Neuronal stem cell (in vitro differentiated cells): ENCODE data around the gene PTPRD.

Experiments
- DNase-seq: peaks from one replicate; pipeline ENCODE4 v3.0.0-alpha.2; 2013; ENCODE audit warnings: low spot score
- H2AFZ ChIP-seq: one replicate; pipeline ENCODE4 v1.6.1; 2013; ENCODE audit warnings: mild to moderate bottlenecking, low read length, inconsistent platforms
- H2AK5ac ChIP-seq: 2 replicates; pipeline ENCODE4 v1.6.1; 2013; ENCODE audit warnings: low read depth, mild to moderate bottlenecking, inconsistent platforms, low read length, moderate library complexity, mixed read lengths
- H2BK120ac ChIP-seq: 2 replicates; pipeline ENCODE4 v1.6.1; 2013; ENCODE audit warnings: low read depth, mild to moderate bottlenecking, inconsistent platforms, low read length, moderate library complexity, mixed read lengths
- H2BK12ac ChIP-seq: one replicate; pipeline ENCODE4 v1.6.1; 2013; ENCODE audit warnings: low read length, inconsistent platforms
- H2BK15ac ChIP-seq: 2 replicates; pipeline ENCODE4 v1.6.1; 2013; ENCODE audit warnings: mild to moderate bottlenecking, low read length, inconsistent platforms, mixed read lengths
- H2BK5ac ChIP-seq: one replicate; pipeline ENCODE4 v1.6.1; 2013; ENCODE audit warnings: inconsistent platforms, mild to moderate bottlenecking, low read length, moderate library complexity
- H3K14ac ChIP-seq: one replicate; pipeline ENCODE4 v1.6.1; 2013; ENCODE audit warnings: low read length, inconsistent platforms
- H3K18ac ChIP-seq: 2 replicates; pipeline ENCODE4 v1.6.1; 2013; ENCODE audit warnings: low read length, inconsistent platforms
- H3K23ac ChIP-seq: 2 replicates; pipeline ENCODE4 v1.6.1; 2013; ENCODE audit warnings: low read depth, mild to moderate bottlenecking, mixed read lengths, low read length, inconsistent platforms; ENCODE audit not compliant: poor library complexity
- H3K27ac ChIP-seq: replicated peaks from 3 replicates; pipeline ENCODE4 v1.5.1; 2013; ENCODE audit warnings: low read length, inconsistent platforms
- H3K27me3 ChIP-seq, 3 experiments: 2 replicates each; pipeline ENCODE4 v1.6.1; 2013; ENCODE audit warnings: low read length in 3 of 3, mild to moderate bottlenecking in 2 of 3, inconsistent platforms in 1 of 3, low read depth in 1 of 3, mixed read lengths in 1 of 3, moderate library complexity in 1 of 3; ENCODE audit not compliant: control insufficient read depth in 3 of 3, insufficient read depth in 3 of 3
- H3K36me3 ChIP-seq, 2 donors: replicated peaks in 1 of 2; 2 replicates each; pipeline ENCODE4 v1.6.1; 2013; ENCODE audit warnings: low read length in 2 of 2; ENCODE audit not compliant: control insufficient read depth in 2 of 2, insufficient read depth in 2 of 2
- H3K4ac ChIP-seq: 2 replicates; pipeline ENCODE4 v1.6.1; 2013; ENCODE audit warnings: inconsistent platforms, mild to moderate bottlenecking, low read length, moderate library complexity
- H3K4me1 ChIP-seq, 2 donors: 1 replicate in 1 of 2; 2 replicates in 1 of 2; pipeline ENCODE4 v1.6.1; 2013; ENCODE audit warnings: low read length in 2 of 2, low read depth in 1 of 2; ENCODE audit not compliant: control insufficient read depth in 2 of 2, insufficient read depth in 1 of 2
- H3K4me2 ChIP-seq: one replicate; pipeline ENCODE4 v1.6.1; 2013; ENCODE audit warnings: mild to moderate bottlenecking, low read length, inconsistent platforms; ENCODE audit not compliant: insufficient read depth, poor library complexity, severe bottlenecking
- H3K4me3 ChIP-seq, 2 donors: 2 replicates each; pipeline ENCODE4 v1.5.1; 2013; ENCODE audit warnings: low read length in 2 of 2, mild to moderate bottlenecking in 2 of 2, inconsistent platforms in 1 of 2, moderate library complexity in 1 of 2
- H3K79me1 ChIP-seq: one replicate; pipeline ENCODE4 v1.6.1; 2013; ENCODE audit warnings: low read depth, mild to moderate bottlenecking, inconsistent platforms, low read length, moderate library complexity
- H3K9ac ChIP-seq: one replicate; pipeline ENCODE4 v1.6.1; 2013; ENCODE audit warnings: mild to moderate bottlenecking, low read depth, low read length, inconsistent platforms; ENCODE audit not compliant: poor library complexity
- H3K9me3 ChIP-seq, 2 donors: replicated peaks in 1 of 2; 2 replicates each; pipeline versions ENCODE3 to v1.6.1; 2013; ENCODE audit warnings: low read length in 2 of 2, mild to moderate bottlenecking in 2 of 2, inconsistent platforms in 1 of 2, low read depth in 1 of 2, mixed read lengths in 1 of 2, moderate library complexity in 1 of 2; ENCODE audit not compliant: control insufficient read depth in 2 of 2, insufficient read depth in 1 of 2
- H4K8ac ChIP-seq: one replicate; pipeline ENCODE4 v1.6.1; 2013; ENCODE audit warnings: low read depth, mild to moderate bottlenecking, inconsistent platforms, low read length, moderate library complexity
- H4K91ac ChIP-seq: one replicate; pipeline ENCODE4 v1.6.1; 2013; ENCODE audit warnings: low read length, low read depth, mild to moderate bottlenecking, inconsistent platforms; ENCODE audit not compliant: poor library complexity
- WGBS, 2 donors: extraction: QIAGEN DNeasy Blood & Tissue Kit; methylation state at CpG; one replicate each; pipeline ENCODE4 v1.1.7; 2013; ENCODE audit warnings: missing lambda C conversion rate in 2 of 2, mixed read lengths in 1 of 2; ENCODE audit not compliant: insufficient read length in 2 of 2, insufficient replicate concordance in 1 of 2; ENCODE audit errors: extremely low coverage in 2 of 2; 5-methylcytosine and 5-hydroxymethylcytosine counted together

Gene PTPRD

DNA sequence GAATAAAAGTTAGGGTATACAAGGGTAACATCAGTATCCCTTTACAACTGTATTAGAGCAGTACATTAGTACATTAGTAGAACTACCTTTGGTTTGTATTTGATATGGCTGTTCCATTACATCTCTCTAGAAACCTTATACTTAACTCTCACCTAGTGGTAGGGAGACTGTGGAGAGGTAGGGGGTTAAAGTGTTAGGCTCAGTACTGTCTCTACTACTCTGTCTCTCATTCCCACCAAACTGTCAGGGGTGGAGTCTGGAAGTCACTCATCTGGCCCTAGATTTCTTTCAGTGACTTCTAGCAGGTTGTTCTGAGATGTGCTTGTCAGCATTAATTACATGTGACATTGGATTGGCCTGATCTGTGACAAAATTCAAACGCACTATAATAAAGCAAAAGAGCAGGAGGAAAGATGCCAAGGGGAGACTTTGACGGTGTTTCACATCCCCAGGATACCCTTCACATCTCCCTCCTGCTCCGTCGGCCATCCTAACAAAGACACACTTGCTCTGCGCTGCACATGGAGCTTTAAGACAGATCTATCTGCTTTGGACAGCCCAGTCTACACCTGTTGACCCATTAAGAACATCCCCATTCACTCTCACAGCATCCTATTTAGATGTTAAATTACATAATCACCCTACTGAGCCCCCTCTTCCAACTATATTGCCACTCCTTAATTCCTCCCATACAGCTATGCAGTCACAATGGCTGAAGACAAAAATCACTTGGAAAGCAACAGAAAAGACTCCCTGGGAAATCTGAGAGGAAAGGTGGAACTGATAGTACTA, 1770.2 kb downstream of the PTPRD start:
- Histone ChIP-seq H3K79me1 (peaks cover 2% of the 10 kb centered on the region), H2BK5ac (no peak overlapping the region), H3K9me3 (peaks cover 0 to 19% of the 10 kb centered on the region in 2 donors), H3K4ac (no peak overlapping the region), H2AK5ac (no peak overlapping the region), H3K23ac (no peak overlapping the region), H2BK120ac (no peak overlapping the region), H3K4me3 (no peak overlapping the region), H3K14ac (no peak overlapping the region), H4K91ac (no peak overlapping the region), H2BK15ac (no peak overlapping the region), H2AFZ (no peak overlapping the region), H2BK12ac (no peak overlapping the region), H3K27ac (no peak overlapping the region), H4K8ac (no peak overlapping the region), H3K4me2 (no peak overlapping the region), H3K27me3 (no peaks in the 10 kb centered on the region), H3K9ac (no peak overlapping the region), H3K36me3 (peaks cover 0 to 33% of the 10 kb centered on the region in 2 donors), H3K4me1 (peaks cover 0 to 2% of the 10 kb centered on the region in 2 donors), H3K18ac (no peak overlapping the region)
- no CpG with 5 or more reads among the region's 5 CpGs for WGBS, 2 donors
- no peak for DNase-seq

DNA sequence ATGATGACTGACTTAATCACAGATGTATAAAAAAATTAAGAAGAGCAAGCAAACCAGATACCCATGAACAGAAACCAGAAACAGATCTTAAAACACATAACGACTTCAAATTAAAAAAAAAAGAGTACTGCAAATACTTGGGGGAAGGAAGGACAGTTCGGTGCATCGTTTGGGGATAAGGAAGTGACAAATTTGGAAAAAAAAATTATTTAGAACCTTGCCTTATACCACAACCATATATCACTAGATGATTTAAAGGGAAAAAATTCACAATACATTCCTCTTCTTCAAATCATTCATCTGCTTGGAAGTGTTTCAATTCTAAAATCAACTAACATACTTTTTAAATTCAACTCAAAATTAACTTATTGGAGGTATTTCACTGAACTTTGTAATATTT, 1774.7 kb downstream of the PTPRD start:
- Histone ChIP-seq H2BK15ac (no peak overlapping the region), H3K18ac (no peak overlapping the region), H3K79me1 (peaks cover 2% of the 10 kb centered on the region), H3K9ac (no peak overlapping the region), H3K4me2 (no peak overlapping the region), H4K91ac (no peak overlapping the region), H2BK5ac (no peak overlapping the region), H2AK5ac (no peak overlapping the region), H3K23ac (no peak overlapping the region), H2AFZ (no peak overlapping the region), H2BK12ac (no peak overlapping the region), H4K8ac (no peak overlapping the region), H3K36me3 (peaks cover 0 to 7% of the 10 kb centered on the region in 2 donors), H3K4me1 (peaks cover 5 to 7% of the 10 kb centered on the region in 2 donors), H3K27me3 (no peaks in the 10 kb centered on the region), H3K14ac (no peak overlapping the region), H3K9me3 (peaks cover 0 to 9% of the 10 kb centered on the region in 2 donors), H2BK120ac (no peak overlapping the region), H3K4ac (no peak overlapping the region), H3K27ac (no peak overlapping the region), H3K4me3 (no peak overlapping the region)
- DNase-seq: no peak
- no CpG with 5 or more reads among the region's 3 CpGs for WGBS, 2 donors

DNA sequence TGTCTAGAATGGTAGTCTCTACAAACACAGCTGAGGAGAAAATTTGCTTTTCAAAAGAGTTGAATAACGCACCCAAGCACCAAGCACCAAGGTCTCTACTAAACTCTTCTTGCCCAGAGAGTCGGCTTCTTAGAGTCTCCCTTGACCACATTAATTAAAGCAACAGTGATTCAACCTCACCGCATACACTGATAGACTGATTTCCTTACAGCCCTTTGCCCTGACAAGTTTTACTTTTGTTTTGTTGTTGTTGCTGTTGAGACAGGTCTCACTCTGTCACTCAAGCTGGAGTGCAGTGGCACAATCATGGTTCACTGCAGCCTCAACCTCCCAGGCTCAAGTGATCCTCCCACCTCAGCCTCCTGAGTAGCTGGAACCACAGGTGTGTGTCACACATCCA, 1777.5 kb downstream of the PTPRD start:
- Histone ChIP-seq H2BK12ac (no peak overlapping the region), H3K4me2 (no peak overlapping the region)

DNA sequence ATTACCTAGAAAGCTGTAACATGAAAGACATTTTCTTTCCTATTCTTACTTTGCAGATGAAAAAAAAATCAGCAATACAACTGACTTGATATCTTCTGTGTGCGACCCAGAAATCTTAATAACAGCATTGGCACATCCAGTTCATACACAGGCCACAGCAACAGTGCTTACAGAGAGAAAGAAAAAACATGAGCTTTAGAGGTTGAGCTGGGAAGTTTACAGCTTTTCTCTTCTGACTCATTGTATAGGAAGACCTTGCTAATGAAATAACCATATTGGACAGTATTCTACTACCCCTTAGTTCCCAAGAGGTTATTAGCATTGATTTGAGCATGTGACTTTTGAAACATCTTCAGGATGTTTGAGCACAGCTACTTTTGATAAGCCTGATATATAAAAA, 1779.8 kb downstream of the PTPRD start:
- Histone ChIP-seq H3K4me2 (no peak overlapping the region), H2BK120ac (no peak overlapping the region), H2AK5ac (no peak overlapping the region), H3K27me3 (no peaks in the 10 kb centered on the region), H2BK15ac (no peak overlapping the region), H3K36me3 (peaks cover 0 to 4% of the 10 kb centered on the region in 2 donors), H2AFZ (no peak overlapping the region), H4K8ac (no peak overlapping the region), H3K23ac (no peak overlapping the region), H3K9ac (no peak overlapping the region), H2BK5ac (no peak overlapping the region), H3K9me3 (peaks cover 0 to 7% of the 10 kb centered on the region in 2 donors), H3K14ac (no peak overlapping the region), H4K91ac (no peak overlapping the region), H3K4me3 (no peak overlapping the region), H3K18ac (no peak overlapping the region), H3K4ac (no peak overlapping the region), H3K4me1 (peaks cover 5 to 6% of the 10 kb centered on the region in 2 donors), H3K79me1 (no peaks in the 10 kb centered on the region), H2BK12ac (no peak overlapping the region), H3K27ac (no peak overlapping the region)
- WGBS, 2 donors: no CpG with 5 or more reads among the region's 1 CpG
- DNase-seq: no peak

More for the DNA sequence above, 1777.5 kb downstream of the PTPRD start:
- no peak for DNase-seq
- no peaks in the 10 kb centered on the region for H3K27me3 ChIP-seq
- no peak overlapping the region for H2BK120ac ChIP-seq
- H3K18ac ChIP-seq: no peak overlapping the region
- H2AK5ac ChIP-seq: no peak overlapping the region
- H3K4me1 ChIP-seq: peaks cover 5 to 6% of the 10 kb centered on the region in 2 donors
- H3K9ac ChIP-seq: no peak overlapping the region
- H3K23ac ChIP-seq: no peak overlapping the region
- no peak overlapping the region for H2BK15ac ChIP-seq
- WGBS, 2 donors: no CpG with 5 or more reads among the region's 3 CpGs
- H3K14ac ChIP-seq: no peak overlapping the region
- peaks cover 0 to 9% of the 10 kb centered on the region in 2 donors for H3K9me3 ChIP-seq
- no peak overlapping the region for H3K27ac ChIP-seq
- no peak overlapping the region for H4K91ac ChIP-seq
- no peak overlapping the region for H3K4me3 ChIP-seq
- no peak overlapping the region for H4K8ac ChIP-seq
- no peak overlapping the region for H2AFZ ChIP-seq
- no peaks in the 10 kb centered on the region for H3K79me1 ChIP-seq
- peaks cover 0 to 7% of the 10 kb centered on the region in 2 donors for H3K36me3 ChIP-seq
- no peak overlapping the region for H3K4ac ChIP-seq
- H2BK5ac ChIP-seq: no peak overlapping the region
